GM18519 (cell line): ENCODE results near the gene PRELP.
"Not testable (repeated sequence)": the region's sequence is repeated elsewhere in the genome, so short reads cannot be mapped to it uniquely, and the experiment has no call there.

Experiments
- ATAC-seq: cut with Tn5 transposase; IDR thresholded peaks from one replicate; pipeline ENCODE4 v1.9.1; 2021; ENCODE audit warnings: mild to moderate bottlenecking, moderate library complexity; ENCODE audit not compliant: unreplicated experiment, low FRiP score

The PRELP gene

GRCh38 chr1:203453016-203453415, 22.6 kb upstream of the PRELP start:
- ATAC-seq, result no peak

- no peak for ATAC-seq
These were observed 22.0 kb upstream of the PRELP start for GRCh38 chr1:203453616-203454015.

- no peak for ATAC-seq
These were observed 20.6 kb upstream of the PRELP start for GRCh38 chr1:203454986-203455471.

- no peak for ATAC-seq
These were observed 19.9 kb upstream of the PRELP start for GRCh38 chr1:203455706-203456105.

- ATAC-seq, result no peak
These were observed 19.0 kb upstream of the PRELP start for GRCh38 chr1:203456577-203456976.

GRCh38 chr1:203458078-203458477, 17.5 kb upstream of the PRELP start:
- ATAC-seq, result no peak

- ATAC-seq, result no peak
These were observed 15.9 kb upstream of the PRELP start for GRCh38 chr1:203459671-203460201.

- no peak for ATAC-seq
These were observed 13.9 kb upstream of the PRELP start for GRCh38 chr1:203461717-203462116.

- no peak for ATAC-seq
These were observed 13.5 kb upstream of the PRELP start for GRCh38 chr1:203462143-203462542.

GRCh38 chr1:203462878-203463277, 12.7 kb upstream of the PRELP start:
- ATAC-seq, result no peak

GRCh38 chr1:203463469-203464062, 12.0 kb upstream of the PRELP start:
- ATAC-seq, result no peak

GRCh38 chr1:203464226-203464625, 11.4 kb upstream of the PRELP start:
- no peak for ATAC-seq

- ATAC-seq, result no peak
These were observed 10.9 kb upstream of the PRELP start for GRCh38 chr1:203464743-203465142.

- ATAC-seq, result no peak
These were observed 10.3 kb upstream of the PRELP start for GRCh38 chr1:203465146-203465798.

GRCh38 chr1:203465948-203466347, 9.7 kb upstream of the PRELP start:
- ATAC-seq, result no peak

GRCh38 chr1:203466906-203467549, 8.6 kb upstream of the PRELP start:
- ATAC-seq, result not testable (repeated sequence)

- ATAC-seq, result no peak
These were observed 8.1 kb upstream of the PRELP start for GRCh38 chr1:203467550-203467921.

- no peak for ATAC-seq
These were observed 7.3 kb upstream of the PRELP start for GRCh38 chr1:203468326-203468725.

- no peak for ATAC-seq
These were observed 5.4 kb upstream of the PRELP start for GRCh38 chr1:203470240-203470639.

GRCh38 chr1:203471841-203472240, 3.8 kb upstream of the PRELP start:
- ATAC-seq, result no peak

- no peak for ATAC-seq
These were observed 2.3 kb upstream of the PRELP start for GRCh38 chr1:203473281-203473680.
